HepG2 (cell line): ENCODE results near the gene CRNKL1. TPM values are rescaled to one million over a fixed set of nuclear protein-coding genes. Genes with fewer than 3 reads are reported as not detected.

Experiments used
- ATAC-seq: fragments of 200-7000 bp; cut with Tn5 transposase; 3 replicates; pipeline ENCODE4 v1.9.1; 2020; ENCODE audit warnings: mild to moderate bottlenecking, moderate library complexity
- BruUV-seq: library from RNA; stranded (reverse); fragments of 400-500 nt; replicated peaks from 2 replicates; lab custom pipeline; 2021; lab: Mats Ljungman, UMichigan
- CTCF ChIA-PET: fragments of 300-600 bp; formaldehyde crosslinking; extraction: SDS; loops from one replicate; lab custom pipeline; 2021; ENCODE audit warnings: low total read pairs, inconsistent platforms, low intra/inter-chr PET ratio; lab: Yijun Ruan, JAX
- POLR2A ChIA-PET: fragments of 350-600 bp; sonication (Branson Sonifier 250); formaldehyde crosslinking; loops from one replicate; lab custom pipeline; 2020; ENCODE audit warnings: antibody characterized with exemption, inconsistent platforms; lab: Yijun Ruan, JAX
- DNase-seq: peaks from one replicate; pipeline ENCODE4 v3.0.0-alpha.2; 2015; ENCODE audit warnings: low spot score
- FAIRE-seq: peaks from 3 replicates; lab custom pipeline; 2011; peaks lifted over from hg19 to GRCh38; lab: Jason Lieb, UNC
- H2AFZ ChIP-seq: one replicate; pipeline ENCODE4 v1.6.1; 2011; ENCODE audit warnings: low read length, inconsistent platforms
- H3K27ac ChIP-seq: fragments of 300-600 bp; 3 replicates; pipeline ENCODE4 v1.8.0; 2011; ENCODE audit warnings: mixed run types, mild to moderate bottlenecking, mixed read lengths, low read length, inconsistent platforms; ENCODE audit not compliant: insufficient read depth; ENCODE audit errors: extremely low read length
- H3K27me3 ChIP-seq, 2 experiments: fragments of 200-600 bp in 1 of 2; 2 replicates in 1 of 2; 3 replicates in 1 of 2; pipeline versions ENCODE4 v1.6.0 to v1.8.0; 2011; ENCODE audit warnings: low read length in 2 of 2, mild to moderate bottlenecking in 2 of 2, moderate library complexity in 2 of 2, inconsistent platforms in 1 of 2; ENCODE audit not compliant: insufficient read depth in 2 of 2, control insufficient read depth in 1 of 2
- H3K36me3 ChIP-seq, 2 experiments: fragments of 200-600 bp in 1 of 2; replicated peaks in 1 of 2; 2 replicates in 1 of 2; 3 replicates in 1 of 2; pipeline versions ENCODE4 v1.5.1 to v1.8.0; 2011; ENCODE audit warnings: low read length in 2 of 2, inconsistent platforms in 1 of 2; ENCODE audit not compliant: insufficient read depth in 2 of 2, control insufficient read depth in 1 of 2
- H3K4me1 ChIP-seq: 2 replicates; pipeline ENCODE4 v1.5.1; 2012; ENCODE audit warnings: low read length, inconsistent platforms; ENCODE audit not compliant: insufficient read depth
- H3K4me2 ChIP-seq: 2 replicates; pipeline ENCODE4 v1.6.0; 2011; ENCODE audit warnings: low read depth, low read length, inconsistent platforms
- H3K4me3 ChIP-seq, 3 experiments: fragments of 200-600 bp in 1 of 3; sonication (generic), shearing (Covaris generic) in 1 of 3; replicated peaks in 1 of 3; 2 replicates each; pipeline ENCODE4 v1.5.1; 2011 to 2016; ENCODE audit warnings: low read length in 3 of 3, inconsistent platforms in 2 of 3, low read depth in 2 of 3, mild to moderate bottlenecking in 2 of 3, control low read depth in 1 of 3, mixed read lengths in 1 of 3; ENCODE audit not compliant: insufficient read depth in 1 of 3
- H3K79me2 ChIP-seq: one replicate; pipeline ENCODE4 v1.6.1; 2011; ENCODE audit warnings: low read length, inconsistent platforms; ENCODE audit not compliant: insufficient read depth
- H3K9ac ChIP-seq: 2 replicates; pipeline ENCODE4 v1.6.0; 2011; ENCODE audit warnings: mild to moderate bottlenecking, low read depth, low read length, inconsistent platforms; ENCODE audit not compliant: insufficient read depth
- H3K9me3 ChIP-seq: 2 replicates; pipeline ENCODE4 v1.5.1; 2012; ENCODE audit warnings: mild to moderate bottlenecking, low read length
- H4K20me1 ChIP-seq: 2 replicates; pipeline ENCODE4 v1.6.0; 2011; ENCODE audit warnings: inconsistent platforms, mild to moderate bottlenecking, low read length, moderate library complexity; ENCODE audit not compliant: insufficient read depth
- BHLHE40 ChIP-seq: IDR thresholded peaks from 2 replicates; pipeline ENCODE4 v1.6.1; 2011; ENCODE audit warnings: low read length, improper control_type of control experiment
- EHMT2 ChIP-seq: fragments of 200-600 bp; sonication (generic); IDR thresholded peaks from 2 replicates; pipeline ENCODE4 v1.7.0; 2017; ENCODE audit warnings: antibody characterized with exemption, low read depth, low read length, borderline replicate concordance
- HDAC1 ChIP-seq: sonication (generic); formaldehyde crosslinking; IDR thresholded peaks from 2 replicates; pipeline ENCODE4 v1.5.1; 2020; ENCODE audit warnings: mild to moderate bottlenecking, missing genetic modification reagents
- HIVEP1 ChIP-seq: sonication (generic); formaldehyde crosslinking; IDR thresholded peaks from 2 replicates; pipeline ENCODE4 v1.4.0; 2020; ENCODE audit warnings: mild to moderate bottlenecking, missing genetic modification reagents
- MED1 ChIP-seq: sonication (generic); formaldehyde crosslinking; IDR thresholded peaks from 2 replicates; pipeline ENCODE4 v1.4.0; 2020; ENCODE audit warnings: missing genetic modification reagents
- PTBP1 ChIP-seq: fragments of 200-400 bp; formaldehyde crosslinking; IDR thresholded peaks from 2 replicates; pipeline ENCODE4 v1.6.1; 2018; ENCODE audit warnings: low read length, low read depth; ENCODE audit not compliant: poor library complexity, severe bottlenecking
- ZNF121 ChIP-seq: sonication (generic); formaldehyde crosslinking; IDR thresholded peaks from 2 replicates; pipeline ENCODE4 v1.5.0; 2020; ENCODE audit warnings: mild to moderate bottlenecking, missing genetic modification reagents
- ZNF251 ChIP-seq: sonication (generic); formaldehyde crosslinking; IDR thresholded peaks from 2 replicates; pipeline ENCODE4 v1.9.0; 2021; ENCODE audit warnings: mild to moderate bottlenecking, missing genetic modification reagents
- ZNF282 ChIP-seq: fragments of 450-650 bp; IDR thresholded peaks from 2 replicates; pipeline ENCODE4 v1.6.1; 2018; ENCODE audit not compliant: partially characterized antibody
- ZNF326 ChIP-seq: sonication (generic); formaldehyde crosslinking; IDR thresholded peaks from 2 replicates; pipeline ENCODE4 v1.4.0; 2020; ENCODE audit warnings: missing genetic modification reagents, borderline replicate concordance
- ZNF329 ChIP-seq: sonication (generic); formaldehyde crosslinking; IDR thresholded peaks from 2 replicates; pipeline ENCODE4 v1.9.0; 2021; ENCODE audit warnings: low read depth, mild to moderate bottlenecking, missing genetic modification reagents
- ZNF672 ChIP-seq: sonication (generic); formaldehyde crosslinking; IDR thresholded peaks from 2 replicates; pipeline ENCODE4 v1.8.1; 2022; ENCODE audit warnings: missing genetic modification reagents
- ZNF709 ChIP-seq: sonication (generic); formaldehyde crosslinking; IDR thresholded peaks from 2 replicates; pipeline ENCODE4 v1.5.0; 2020; ENCODE audit warnings: mild to moderate bottlenecking, missing genetic modification reagents
- ZNF775 ChIP-seq: sonication (generic); formaldehyde crosslinking; IDR thresholded peaks from 2 replicates; pipeline ENCODE4 v1.4.0; 2020; ENCODE audit warnings: missing genetic modification reagents, mild to moderate bottlenecking, moderate library complexity, borderline replicate concordance
- WGBS: methylation state at CpG from one replicate; pipeline ENCODE4 v1.1.6; 2017; ENCODE audit warnings: low lambda C conversion rate; 5-methylcytosine and 5-hydroxymethylcytosine counted together
- in situ Hi-C: cut with HindIII; loops from 2 replicates; pipeline ENCODE4 v1.10.0; 2017; ENCODE audit warnings: low pct_unique_long_range_greater_than_20kb; ENCODE audit not compliant: extremely low pct_ligation_motif_present
- intact Hi-C: fragments of 100-400 bp; cut with micrococcal nuclease; formaldehyde crosslinking; loops from one replicate; pipeline ENCODE4 v1.10.0; 2022; ENCODE audit not compliant: unreplicated experiment
- polyA plus RNA-seq, 8 experiments: library from polyadenylated mRNA; depleted of rRNA in 3 of 8; stranded (reverse) in 7 of 8; unstranded in 1 of 8; fragments of >200 nt; fragmentation: Illumina TruSeq in 4 of 8; extraction: Trizol in 4 of 8; gene quantifications; 2 replicates each; pipeline versions ENCODE4 v1.2.1 to v1.2.3, GENCODE V29; 2011 to 2016; ENCODE audit warnings: low read depth in 4 of 8, missing spikeins in 1 of 8, mixed read lengths in 1 of 8; ENCODE audit not compliant: insufficient read depth in 1 of 8
- total RNA-seq, 5 experiments: library from RNA; depleted of rRNA; stranded (reverse); fragments of >200 nt; fragmentation: Illumina TruSeq; extraction: Trizol; gene quantifications; 2 replicates each; pipeline ENCODE4 v1.2.3, GENCODE V29; 2016; ENCODE audit warnings: low read depth in 1 of 5
- TF ChIP-seq, protein P1 (sequence below): IDR thresholded peaks from 2 replicates; pipeline ENCODE4 v1.6.1; 2016; ENCODE audit warnings: low read depth, control low read depth
- TF ChIP-seq, protein P2 (sequence below): sonication (generic); formaldehyde crosslinking; IDR thresholded peaks from 2 replicates; pipeline ENCODE4 v1.4.0; 2020; ENCODE audit warnings: mild to moderate bottlenecking, missing genetic modification reagents
- TF ChIP-seq, protein P3 (sequence below): sonication (generic); formaldehyde crosslinking; IDR thresholded peaks from 2 replicates; pipeline ENCODE4 v1.4.0; 2020; ENCODE audit warnings: missing genetic modification reagents

The CRNKL1 gene
- total and polyA plus RNA-seq, 2 of the 13 experiments (the other 11 are each of a cell fraction or from before 2014, with no cell fraction given), result 12.3 to 64.5 TPM

DNA sequence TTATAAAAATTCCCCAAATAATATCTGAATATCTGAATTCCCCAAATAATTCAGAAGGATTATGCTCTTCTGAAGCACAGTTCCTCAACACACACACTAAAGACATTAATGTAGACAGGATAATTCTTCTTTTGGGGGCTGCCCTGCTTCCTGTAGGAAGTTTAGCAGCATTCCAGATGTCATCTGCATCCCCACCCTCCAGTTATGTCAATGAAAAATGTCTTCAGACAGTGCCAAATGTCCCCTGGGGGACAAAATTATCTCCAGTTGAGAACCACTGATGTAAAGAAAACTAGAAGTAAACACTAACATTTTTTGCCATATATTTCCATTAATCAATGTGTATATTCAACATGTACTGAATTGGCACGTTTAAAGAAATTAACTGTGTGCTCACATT, 61.0 kb downstream of the CRNKL1 start (continued):
- TF ChIP-seq, protein P1, sequence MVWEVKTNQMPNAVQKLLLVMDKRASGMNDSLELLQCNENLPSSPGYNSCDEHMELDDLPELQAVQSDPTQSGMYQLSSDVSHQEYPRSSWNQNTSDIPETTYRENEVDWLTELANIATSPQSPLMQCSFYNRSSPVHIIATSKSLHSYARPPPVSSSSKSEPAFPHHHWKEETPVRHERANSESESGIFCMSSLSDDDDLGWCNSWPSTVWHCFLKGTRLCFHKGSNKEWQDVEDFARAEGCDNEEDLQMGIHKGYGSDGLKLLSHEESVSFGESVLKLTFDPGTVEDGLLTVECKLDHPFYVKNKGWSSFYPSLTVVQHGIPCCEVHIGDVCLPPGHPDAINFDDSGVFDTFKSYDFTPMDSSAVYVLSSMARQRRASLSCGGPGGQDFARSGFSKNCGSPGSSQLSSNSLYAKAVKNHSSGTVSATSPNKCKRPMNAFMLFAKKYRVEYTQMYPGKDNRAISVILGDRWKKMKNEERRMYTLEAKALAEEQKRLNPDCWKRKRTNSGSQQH, result no peak
- TF ChIP-seq ZNF326 (CRISPR knock-in tag), result no peak
- TF ChIP-seq HDAC1 (CRISPR knock-in tag), result no peak
- TF ChIP-seq, protein P2, sequence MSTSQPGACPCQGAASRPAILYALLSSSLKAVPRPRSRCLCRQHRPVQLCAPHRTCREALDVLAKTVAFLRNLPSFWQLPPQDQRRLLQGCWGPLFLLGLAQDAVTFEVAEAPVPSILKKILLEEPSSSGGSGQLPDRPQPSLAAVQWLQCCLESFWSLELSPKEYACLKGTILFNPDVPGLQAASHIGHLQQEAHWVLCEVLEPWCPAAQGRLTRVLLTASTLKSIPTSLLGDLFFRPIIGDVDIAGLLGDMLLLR (CRISPR knock-in tag), result no peak
- no peak for TF ChIP-seq ZNF672 (CRISPR knock-in tag)
- no peak for TF ChIP-seq ZNF121

DNA sequence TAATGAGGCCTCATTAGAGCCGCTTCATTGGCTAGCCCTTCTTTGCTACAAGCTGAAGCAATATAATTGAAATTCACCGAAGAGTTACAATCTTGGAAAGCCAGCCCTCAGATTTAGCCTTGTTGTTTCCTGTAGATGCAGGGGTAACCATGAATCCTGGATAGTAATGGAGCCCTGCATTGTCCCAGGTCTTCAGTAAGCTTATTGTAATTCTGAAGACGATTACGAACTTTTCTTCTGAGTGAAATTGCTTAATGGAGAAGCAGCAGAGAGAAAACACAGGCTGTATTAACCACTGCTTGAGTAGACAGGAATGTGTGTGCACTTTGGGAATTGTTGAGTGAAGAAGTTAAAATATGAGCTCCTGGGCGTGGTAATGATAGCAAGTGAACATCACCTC, 61.4 kb downstream of the CRNKL1 start:
- POLR2A ChIA-PET, result no interaction called here
- Histone ChIP-seq H3K79me2 (no peaks in the 10 kb centered on the region), H4K20me1 (no peaks in the 10 kb centered on the region), H3K9me3 (no peaks in the 10 kb centered on the region), H3K4me1 (peaks cover 22% of the 10 kb centered on the region), H3K27ac (no peak overlapping the region), H2AFZ (no peak overlapping the region), H3K4me2 (no peak overlapping the region), H3K36me3 (no peaks in the 10 kb centered on the region), H3K27me3 (no peaks in the 10 kb centered on the region), H3K9ac (no peak overlapping the region), H3K4me3 (no peak overlapping the region)
- ATAC-seq (no peak), DNase-seq (no peak), FAIRE-seq (no peak)
- in situ Hi-C loops (no loop called here), intact Hi-C loops (no loop called here)
- no TSS peak for BruUV-seq
- CTCF ChIA-PET, result no interaction called here
- 95% methylated on average over 5 of the region's 5 CpGs for WGBS
- TF ChIP-seq ZNF282, result no peak
- TF ChIP-seq MED1, result no peak
- TF ChIP-seq ZNF709, result no peak
- no peak for TF ChIP-seq ZNF329 (CRISPR knock-in tag)
- no peak for TF ChIP-seq PTBP1
- TF ChIP-seq, protein P3, sequence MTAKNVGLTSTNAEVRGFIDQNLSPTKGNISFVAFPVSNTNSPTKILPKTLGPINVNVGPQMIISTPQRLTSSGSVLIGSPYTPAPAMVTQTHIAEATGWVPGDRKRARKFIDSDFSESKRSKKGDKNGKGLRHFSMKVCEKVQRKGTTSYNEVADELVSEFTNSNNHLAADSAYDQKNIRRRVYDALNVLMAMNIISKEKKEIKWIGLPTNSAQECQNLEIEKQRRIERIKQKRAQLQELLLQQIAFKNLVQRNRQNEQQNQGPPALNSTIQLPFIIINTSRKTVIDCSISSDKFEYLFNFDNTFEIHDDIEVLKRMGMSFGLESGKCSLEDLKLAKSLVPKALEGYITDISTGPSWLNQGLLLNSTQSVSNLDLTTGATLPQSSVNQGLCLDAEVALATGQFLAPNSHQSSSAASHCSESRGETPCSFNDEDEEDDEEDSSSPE (CRISPR knock-in tag), result no peak
- TF ChIP-seq EHMT2, result no peak
- TF ChIP-seq BHLHE40, result no peak
- TF ChIP-seq HIVEP1 (CRISPR knock-in tag), result no peak
- no peak for TF ChIP-seq ZNF251 (CRISPR knock-in tag)
- TF ChIP-seq ZNF775, result no peak
